Lower leg skin (tissue), 4 donors: Measurements from ENCODE around the gene KIF25. TPM values are rescaled to one million over a fixed set of nuclear protein-coding genes. Genes with fewer than 3 reads are reported as not detected.

ENCODE experiments used
- DNase-seq, 2 donors: peaks; one replicate each; pipeline ENCODE4 v3.0.0-alpha.2; 2019; ENCODE audit warnings: low spot score in 2 of 2
- H3K4me3 ChIP-seq: fragments of 200-600 bp; sonication (generic); 2 replicates; pipeline ENCODE4 v1.5.1; 2017; ENCODE audit warnings: mild to moderate bottlenecking, low read depth; ENCODE audit not compliant: poor library complexity, severe bottlenecking
- CTCF ChIP-seq, 3 donors: fragments of 450-650 bp; IDR thresholded peaks; one replicate each; pipeline ENCODE4 v1.5.1; 2016; ENCODE audit warnings: antibody characterized with exemption in 3 of 3, mild to moderate bottlenecking in 3 of 3, moderate library complexity in 2 of 3
- POLR2A ChIP-seq, 2 donors: fragments of 450-650 bp; IDR thresholded peaks; one replicate each; pipeline ENCODE4 v1.6.1; 2016 to 2017; ENCODE audit warnings: antibody characterized with exemption in 2 of 2, mild to moderate bottlenecking in 1 of 2, moderate library complexity in 1 of 2
- WGBS, 2 donors: methylation state at CpG; one replicate each; pipeline ENCODE4 v1.1.5; 2018; 5-methylcytosine and 5-hydroxymethylcytosine counted together
- intact Hi-C: fragments of 100-400 bp; cut with DNase I; formaldehyde crosslinking; loops from one replicate; pipeline ENCODE4 v1.15.0; 2023; ENCODE audit warnings: low total_unique reads
- total RNA-seq, 4 donors: library from RNA; depleted of rRNA; stranded (reverse); fragments of >200 nt; gene quantifications; one replicate each; pipeline ENCODE4 v1.1.0, GENCODE V29; 2016

Gene KIF25
- total RNA-seq, 4 donors from 2014 or later: 0.29 to 0.86 TPM; not detected in 2

DNA sequence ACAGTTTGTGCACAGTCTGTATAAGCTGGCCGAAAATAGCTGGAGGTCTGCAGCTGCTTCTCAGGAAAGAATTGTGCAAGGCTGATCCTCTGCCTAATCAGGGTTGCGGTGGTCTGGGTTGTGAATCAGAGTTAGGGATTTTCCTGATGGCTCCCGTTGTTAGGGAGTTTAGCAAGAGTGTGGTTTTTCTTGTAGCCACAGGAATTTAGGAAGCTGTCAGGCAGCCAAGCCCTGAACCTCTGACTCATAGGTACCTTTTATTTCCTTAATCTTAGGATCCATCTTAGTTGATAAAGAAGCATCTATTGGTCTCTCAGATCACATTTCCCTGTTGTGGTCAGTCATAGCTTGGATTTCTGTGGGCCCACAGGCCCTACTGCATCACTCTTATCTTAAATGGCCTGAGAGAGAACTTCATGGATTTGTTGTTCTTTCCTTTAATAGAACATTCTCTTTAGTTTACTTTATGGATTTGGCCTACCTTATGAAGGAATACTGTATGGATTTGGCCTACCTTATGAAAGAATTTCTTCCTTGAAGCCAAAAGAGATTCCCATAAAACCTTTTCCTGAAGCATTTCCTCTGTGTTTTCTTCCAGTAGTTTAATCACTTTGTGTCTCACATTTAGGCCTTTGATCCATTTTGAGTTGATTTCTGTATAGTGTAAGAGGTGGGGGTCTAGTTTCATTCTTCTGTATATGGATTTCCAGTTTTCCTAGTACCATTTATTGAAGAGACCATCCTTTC is 10.3 kb downstream of the KIF25 start:
- intact Hi-C loops: no loop called here
- peak; percentile 57 to 74 for DNase-seq
- WGBS, 2 donors: 16 to 21% methylated on average over 3 of the region's 3 CpGs
- H3K4me3 ChIP-seq: no peak overlapping the region
- TF ChIP-seq POLR2A (IDR thresholded peaks at IDR 0.05): no peak
- TF ChIP-seq CTCF (IDR thresholded peaks at IDR 0.05): no peak

DNA sequence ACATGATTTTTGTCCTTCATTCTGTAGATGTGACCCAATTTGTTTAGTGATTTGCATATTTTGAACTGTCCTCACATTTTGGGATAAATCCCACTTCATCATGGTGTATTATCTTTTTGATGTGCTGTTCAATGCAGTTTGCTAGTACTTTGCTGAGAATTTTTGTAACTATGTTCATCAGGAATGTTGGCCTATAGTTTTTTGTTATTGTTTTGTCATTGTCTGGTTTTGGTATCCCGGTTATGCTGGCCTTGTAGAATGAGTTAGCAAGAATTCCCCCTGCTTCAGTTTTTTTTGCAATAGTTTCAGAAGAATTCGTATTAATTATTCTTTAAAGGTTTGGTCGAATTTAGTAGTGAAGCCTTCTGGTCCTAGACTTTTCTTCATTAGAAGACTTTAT is 11.9 kb downstream of the KIF25 start:
- intact Hi-C loops: no loop called here
- 87 to 89% methylated on average over 3 of the region's 3 CpGs for WGBS, 2 donors
- TF ChIP-seq POLR2A (IDR thresholded peaks at IDR 0.05) (no peak), CTCF (IDR thresholded peaks at IDR 0.05) (no peak)
- no peak for DNase-seq
- H3K4me3 ChIP-seq: no peak overlapping the region

DNA sequence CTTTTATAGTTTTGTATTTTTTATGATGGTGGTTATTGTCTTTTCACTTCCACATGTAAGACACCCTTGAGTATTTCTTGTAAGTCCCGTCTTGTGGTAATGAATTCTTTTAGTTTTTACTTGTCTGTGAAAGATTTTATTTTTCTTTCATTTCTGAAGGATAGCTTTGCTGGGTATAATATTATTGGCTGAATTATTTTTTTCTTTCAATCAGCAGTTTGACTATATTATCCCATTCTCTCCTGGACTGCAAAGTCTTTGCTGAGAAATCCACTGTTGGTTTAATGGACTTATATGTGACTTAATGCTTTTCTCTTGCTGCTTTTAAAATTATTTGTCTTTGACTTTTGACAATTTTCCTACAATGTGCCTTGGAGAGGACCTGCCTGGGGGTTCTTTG is 13.8 kb downstream of the KIF25 start:
- WGBS, 2 donors: 93 to 100% methylated on average over 1 of the region's 1 CpG
- no peak for DNase-seq
- no peak for TF ChIP-seq POLR2A (IDR thresholded peaks at IDR 0.05)
- intact Hi-C loops: no loop called here
- H3K4me3 ChIP-seq: no peak overlapping the region

GRCh38 chr6:168012431-168013249 is 15.2 kb downstream of the KIF25 start:
- intact Hi-C loops: no loop called here
- 78 to 86% methylated on average over 12 to 13 of the region's 13 CpGs for WGBS, 2 donors
- peak; percentile 7 to 72 for DNase-seq
- TF ChIP-seq POLR2A (IDR thresholded peaks at IDR 0.05) (no peak), CTCF (IDR thresholded peaks at IDR 0.05) (no peak)
- no peak overlapping the region for H3K4me3 ChIP-seq

- intact Hi-C loops: no loop called here
- 70 to 78% methylated on average over 6 to 7 of the region's 7 CpGs for WGBS, 2 donors
- no peak for TF ChIP-seq POLR2A (IDR thresholded peaks at IDR 0.05)
- TF ChIP-seq CTCF (IDR thresholded peaks at IDR 0.05): no peak
- peak in 1 of 2 donors; percentile 5 for DNase-seq
- H3K4me3 ChIP-seq: no peak overlapping the region
Observed at GRCh38 chr6:168013250-168013915, 15.9 kb downstream of the KIF25 start.

DNA sequence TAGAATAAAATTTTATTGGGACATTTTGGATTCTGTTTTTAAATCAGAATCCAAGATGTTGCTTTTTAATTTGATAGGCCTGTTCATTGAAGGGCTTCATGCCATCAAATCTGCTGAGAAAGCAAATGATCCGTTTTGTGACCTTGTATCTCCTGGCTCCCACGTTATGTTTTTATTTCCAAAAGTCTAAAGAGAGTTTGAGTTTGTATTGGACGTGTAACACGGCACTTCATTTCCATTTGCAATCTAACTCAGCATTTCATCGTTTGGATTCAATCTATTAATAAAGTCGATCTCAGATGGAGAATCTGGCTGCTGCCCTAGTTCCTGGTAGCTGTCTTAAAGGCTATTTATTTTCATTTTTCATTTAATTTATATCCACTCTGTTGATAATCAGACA is 17.0 kb downstream of the KIF25 start:
- intact Hi-C loops: no loop called here
- WGBS, 2 donors: 39 to 44% methylated on average over 6 of the region's 6 CpGs
- DNase-seq: peak in 1 of 2 donors; percentile 3
- TF ChIP-seq POLR2A (IDR thresholded peaks at IDR 0.05) (no peak), CTCF (IDR thresholded peaks at IDR 0.05) (no peak)
- no peak overlapping the region for H3K4me3 ChIP-seq
